GM19438 (cell line): ENCODE measurements around the gene CD96.
"Not testable (repeated sequence)": the region's sequence is repeated elsewhere in the genome, so short reads cannot be mapped to it uniquely, and the experiment has no call there.

Source experiments
- ATAC-seq: cut with Tn5 transposase; IDR thresholded peaks from one replicate; pipeline ENCODE4 v1.9.1; 2021; ENCODE audit warnings: low read depth; ENCODE audit not compliant: unreplicated experiment

The CD96 gene, protein sequence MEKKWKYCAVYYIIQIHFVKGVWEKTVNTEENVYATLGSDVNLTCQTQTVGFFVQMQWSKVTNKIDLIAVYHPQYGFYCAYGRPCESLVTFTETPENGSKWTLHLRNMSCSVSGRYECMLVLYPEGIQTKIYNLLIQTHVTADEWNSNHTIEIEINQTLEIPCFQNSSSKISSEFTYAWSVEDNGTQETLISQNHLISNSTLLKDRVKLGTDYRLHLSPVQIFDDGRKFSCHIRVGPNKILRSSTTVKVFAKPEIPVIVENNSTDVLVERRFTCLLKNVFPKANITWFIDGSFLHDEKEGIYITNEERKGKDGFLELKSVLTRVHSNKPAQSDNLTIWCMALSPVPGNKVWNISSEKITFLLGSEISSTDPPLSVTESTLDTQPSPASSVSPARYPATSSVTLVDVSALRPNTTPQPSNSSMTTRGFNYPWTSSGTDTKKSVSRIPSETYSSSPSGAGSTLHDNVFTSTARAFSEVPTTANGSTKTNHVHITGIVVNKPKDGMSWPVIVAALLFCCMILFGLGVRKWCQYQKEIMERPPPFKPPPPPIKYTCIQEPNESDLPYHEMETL

DNA sequence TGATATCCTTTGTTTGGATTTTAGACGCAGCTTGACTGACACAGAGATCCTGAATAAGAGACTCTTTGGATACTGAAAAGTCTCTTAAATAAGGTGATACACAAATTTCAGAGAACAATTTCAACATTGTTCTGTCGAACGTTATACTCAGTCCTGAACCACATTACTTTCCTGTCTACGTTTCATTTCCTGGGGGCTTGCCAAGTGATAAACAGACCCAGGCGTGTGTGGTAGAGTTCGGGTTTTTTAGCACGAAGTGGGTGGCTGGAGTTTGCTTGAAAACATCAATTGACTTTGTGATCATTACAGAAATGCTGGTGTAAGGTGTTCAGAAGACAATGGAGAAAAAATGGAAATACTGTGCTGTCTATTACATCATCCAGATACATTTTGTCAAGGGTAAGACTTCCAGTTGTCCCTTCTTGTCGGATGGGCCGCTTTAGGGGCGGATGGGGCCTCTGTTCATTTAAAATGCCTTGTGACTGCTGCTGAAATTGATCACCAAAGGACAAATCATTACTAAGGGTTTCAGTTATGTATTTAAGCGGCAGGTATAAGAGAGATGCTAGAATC, at the start of gene CD96:
Gene CD96 (plus strand): TSS at position 287 of the 573 bp plus-strand sequence. CDS start 52 bp downstream, at position 339.
- peak; percentile 34 for ATAC-seq

DNA sequence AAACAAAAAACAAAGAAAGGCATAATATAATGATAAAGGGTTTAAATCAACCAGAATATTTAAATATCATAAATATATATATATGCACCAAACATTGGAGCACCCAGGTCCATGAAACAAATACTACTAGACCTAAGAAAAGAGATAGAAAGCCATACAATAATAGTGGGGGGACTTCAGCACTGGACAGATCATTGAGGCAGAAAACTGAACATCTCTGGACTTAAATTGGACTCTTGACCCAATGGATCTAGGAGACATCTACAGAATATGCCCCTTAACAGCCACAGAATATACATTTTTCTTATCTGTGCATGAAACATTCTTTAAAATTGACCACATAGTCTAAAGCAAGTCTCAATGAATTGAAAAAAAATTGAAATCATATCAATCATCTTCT, 48.7 kb upstream of the CD96 start:
- ATAC-seq = no peak

DNA sequence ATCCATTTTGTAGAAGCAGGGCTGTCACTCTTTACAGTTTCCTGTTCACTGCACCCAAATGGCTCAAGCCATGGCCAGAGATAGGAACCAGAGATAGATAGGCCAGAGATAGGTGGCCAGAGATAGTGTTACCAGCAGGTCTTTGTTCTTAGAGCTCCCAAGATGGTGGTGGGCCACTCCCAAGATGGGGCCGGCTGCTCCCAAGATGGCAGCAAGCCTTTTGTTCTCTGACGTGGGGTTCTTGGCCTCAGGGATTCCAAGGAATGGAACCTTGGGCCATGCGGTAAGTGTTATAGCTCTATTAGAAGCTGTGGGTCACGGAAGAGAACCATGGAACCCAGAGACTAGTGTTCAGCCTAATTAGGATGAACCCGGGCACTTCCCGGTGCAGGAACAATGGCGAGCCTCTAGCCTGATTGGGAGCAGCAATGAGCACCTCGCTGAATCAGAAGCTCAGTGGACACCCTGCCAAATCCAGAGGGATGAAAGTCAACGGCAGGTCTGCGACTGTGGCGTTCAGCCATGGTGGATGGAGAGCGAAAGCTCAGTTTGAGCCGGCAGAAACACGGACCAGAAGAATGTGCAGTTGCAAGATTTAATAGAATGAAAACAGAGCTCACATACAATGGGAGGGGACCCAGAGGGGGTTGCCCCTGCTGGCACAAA, 45.0 kb upstream of the CD96 start:
- ATAC-seq = no peak

DNA sequence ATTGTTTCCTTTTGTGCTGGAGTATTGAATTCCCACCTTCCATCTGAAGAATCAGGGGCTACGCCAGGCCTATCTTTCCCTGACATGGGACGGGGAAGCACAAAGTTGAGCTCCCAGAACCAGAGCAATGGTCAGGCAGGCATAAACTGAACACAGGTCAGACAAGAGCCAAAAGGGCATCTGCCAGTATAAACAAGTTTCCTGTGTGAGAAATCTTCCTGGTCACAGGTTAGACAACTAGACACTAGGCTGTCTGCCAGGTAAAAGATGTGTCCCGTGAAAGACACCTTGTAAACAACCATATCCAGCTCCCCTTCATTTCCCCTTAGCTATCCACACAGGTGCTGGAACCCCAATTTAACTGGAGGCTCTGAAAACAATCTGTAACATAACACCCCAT, 44.0 kb upstream of the CD96 start:
- no peak for ATAC-seq

DNA sequence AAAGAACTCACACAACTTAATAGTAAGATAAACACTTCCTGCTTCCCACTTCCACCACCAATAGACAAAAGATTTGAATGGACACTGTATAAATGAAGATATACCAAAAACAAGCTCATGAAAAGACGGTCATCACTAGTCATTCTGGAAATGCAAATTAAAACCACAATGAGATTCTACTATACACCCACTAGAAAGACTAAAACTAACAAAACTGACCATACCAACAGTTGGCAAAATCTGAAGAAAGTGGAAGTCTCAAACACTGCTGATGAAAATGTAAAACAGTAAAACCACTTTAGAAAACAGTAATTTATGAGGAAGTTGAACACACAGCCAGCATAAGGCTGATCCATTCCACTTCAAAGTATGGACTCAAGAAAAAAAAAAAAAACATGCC, 35.6 kb upstream of the CD96 start:
- no peak for ATAC-seq

DNA sequence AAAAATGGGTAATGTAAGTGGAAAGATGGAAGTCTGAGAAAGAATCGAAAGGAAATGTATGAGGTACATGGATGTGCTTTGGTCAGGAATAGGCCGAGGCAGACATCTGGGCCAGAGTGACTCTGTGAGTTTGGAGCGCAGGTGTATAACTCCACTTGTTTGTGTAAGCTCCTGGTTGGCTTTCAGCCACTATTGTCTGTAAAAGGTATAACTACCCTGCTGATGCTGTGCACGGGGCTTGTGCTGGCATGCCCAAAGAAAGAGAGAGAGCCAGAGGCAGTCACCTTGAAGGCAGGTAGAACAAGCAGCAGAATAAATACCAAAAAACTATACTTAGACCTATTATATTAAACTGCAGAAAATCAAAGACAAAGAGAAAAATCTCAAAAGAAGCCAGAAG, 32.7 kb upstream of the CD96 start:
- no peak for ATAC-seq

DNA sequence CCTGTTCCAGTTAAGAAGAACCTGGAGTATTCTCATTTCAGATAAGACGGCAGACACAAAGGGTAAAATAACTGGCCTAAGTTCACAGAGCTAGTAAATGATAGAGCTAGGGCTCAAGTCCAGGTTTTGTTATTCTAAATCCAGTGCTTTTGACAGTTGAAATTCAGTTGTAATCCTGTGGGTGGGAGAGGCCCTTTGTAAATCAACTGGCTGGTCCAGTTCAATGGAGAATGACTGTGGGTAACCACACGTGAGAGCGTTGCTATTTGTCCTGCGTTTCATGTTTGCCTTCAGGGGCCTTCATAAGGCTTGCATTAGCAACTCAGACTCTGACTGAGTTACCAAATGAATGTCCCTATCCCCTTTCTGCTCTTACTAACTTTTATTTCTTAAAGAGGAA, 24.2 kb upstream of the CD96 start:
- no peak for ATAC-seq

DNA sequence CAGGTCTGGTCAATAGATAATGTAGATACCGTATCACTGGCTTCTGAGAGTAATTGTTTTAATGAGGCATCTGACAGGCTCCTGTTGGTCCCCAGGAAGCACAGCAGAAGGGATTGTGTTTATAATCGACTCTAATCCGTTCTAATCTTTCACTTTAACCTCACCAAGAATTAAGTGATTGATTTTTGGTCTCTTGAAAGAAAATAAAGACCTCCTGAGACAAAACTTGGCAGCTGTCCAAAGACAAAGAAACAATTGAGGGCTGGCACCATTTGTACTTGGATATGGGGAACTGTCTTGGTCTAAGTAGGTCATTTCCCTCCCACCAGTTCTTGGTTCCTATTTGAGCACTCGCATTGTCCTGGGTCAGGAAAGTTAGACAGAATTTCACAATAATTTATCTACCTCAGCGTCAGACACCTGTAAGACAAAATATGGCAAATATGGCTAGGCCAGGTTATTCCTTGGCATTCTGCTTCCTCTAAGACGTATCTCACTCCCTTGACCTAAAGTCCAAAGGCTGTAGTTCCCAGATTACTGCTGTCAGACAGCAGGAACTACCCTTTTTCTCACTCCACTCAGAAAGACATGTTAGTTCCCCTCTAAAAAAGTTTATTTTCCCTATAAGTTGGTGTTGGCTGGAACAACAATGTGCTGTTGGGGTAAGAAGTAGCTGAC, 22.7 kb upstream of the CD96 start:
- no peak for ATAC-seq

DNA sequence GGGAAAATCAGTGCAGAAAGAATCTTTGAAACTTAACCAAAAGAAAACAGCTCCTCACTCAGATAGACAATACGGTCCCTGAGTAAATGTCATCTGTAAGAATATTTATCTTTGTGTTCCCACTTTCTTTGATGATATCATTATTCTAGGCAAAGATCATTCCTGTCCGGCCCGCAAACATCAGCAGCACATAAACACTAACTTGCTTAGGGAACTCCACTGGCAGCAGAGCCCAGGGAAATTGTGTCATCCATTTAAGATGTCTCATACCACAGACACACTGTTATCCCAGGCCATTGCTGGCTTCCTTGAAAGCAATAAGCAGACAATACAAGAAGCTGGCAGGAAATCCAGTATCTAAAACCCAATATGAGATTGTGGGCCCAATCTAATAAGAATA, 20.1 kb upstream of the CD96 start:
- no peak for ATAC-seq

DNA sequence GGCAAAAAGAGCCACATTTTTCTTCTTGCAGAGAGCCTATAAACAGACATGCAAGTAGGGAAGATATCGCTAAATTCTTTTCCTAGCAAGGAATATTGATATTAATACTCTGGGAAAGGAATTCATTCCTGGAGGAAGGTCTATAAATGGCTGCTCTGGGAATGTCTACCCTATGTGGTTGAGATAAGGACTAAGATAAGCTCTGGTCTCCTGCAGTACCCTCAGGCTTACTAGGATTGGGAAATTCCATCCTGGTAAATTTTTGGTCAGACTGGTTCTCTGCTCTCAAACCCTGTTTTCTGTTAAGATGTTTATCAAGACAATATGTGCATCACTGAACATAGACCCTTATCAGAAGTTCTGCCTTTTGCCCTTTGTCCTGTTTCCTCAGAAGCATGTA, 17.5 kb upstream of the CD96 start:
- not testable (repeated sequence) for ATAC-seq

DNA sequence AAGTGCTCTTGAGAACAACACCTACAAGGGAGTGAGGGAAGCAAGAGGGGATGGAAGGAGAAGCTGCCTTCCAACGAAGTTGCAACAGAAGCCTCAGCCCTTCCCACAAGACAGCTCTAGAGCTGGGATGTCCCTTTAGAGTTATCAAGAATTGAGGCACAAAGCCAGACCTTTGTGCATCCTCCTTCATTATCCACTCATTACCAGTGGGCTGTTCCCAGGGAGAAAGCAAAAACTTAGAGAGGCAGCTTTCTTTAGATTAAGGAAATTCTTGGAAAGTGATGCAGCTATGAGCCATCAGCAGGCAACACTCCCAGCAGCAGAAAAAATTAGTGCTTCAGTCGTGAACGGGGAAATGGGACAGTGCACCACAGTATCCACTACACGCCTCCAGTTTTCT, 10.6 kb upstream of the CD96 start:
- ATAC-seq = no peak

DNA sequence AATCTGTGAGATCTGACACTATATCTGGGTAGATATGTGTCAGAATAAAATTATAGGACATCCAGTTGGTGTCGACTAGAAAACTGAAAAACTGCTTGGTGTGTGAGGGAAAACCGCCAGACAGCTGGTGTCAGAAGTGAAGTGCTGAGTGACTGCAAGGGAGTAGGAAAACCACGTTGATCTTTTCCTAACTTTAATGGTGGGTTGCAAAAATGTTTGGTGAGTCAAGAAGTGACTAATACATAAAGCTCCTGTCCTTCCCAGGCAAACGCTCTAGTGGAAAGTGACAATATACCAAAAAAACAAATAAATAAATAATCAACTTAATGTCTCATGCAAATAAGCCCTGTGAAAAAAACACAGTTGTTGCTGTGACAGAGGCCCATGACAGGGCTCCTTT, 7.3 kb upstream of the CD96 start:
- ATAC-seq = no peak

DNA sequence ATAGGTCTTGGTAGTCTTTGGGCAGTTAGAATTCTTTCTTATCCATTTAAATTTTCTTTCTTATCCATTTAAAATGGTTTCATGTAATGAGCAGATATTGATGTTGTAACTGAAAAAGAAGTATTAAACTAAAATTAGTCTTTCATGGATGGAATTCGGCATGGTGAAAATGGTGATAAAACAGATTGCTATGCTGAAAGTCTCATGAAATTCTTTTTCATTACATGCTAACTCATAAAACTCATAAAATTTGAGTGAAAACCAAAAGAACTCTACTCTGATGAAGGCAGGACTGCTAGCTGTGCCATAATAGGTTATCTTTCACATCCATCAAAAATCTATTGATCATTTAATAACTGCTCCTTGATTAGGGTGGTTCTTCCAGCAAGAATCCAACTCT, 3.9 kb upstream of the CD96 start:
- no peak for ATAC-seq

DNA sequence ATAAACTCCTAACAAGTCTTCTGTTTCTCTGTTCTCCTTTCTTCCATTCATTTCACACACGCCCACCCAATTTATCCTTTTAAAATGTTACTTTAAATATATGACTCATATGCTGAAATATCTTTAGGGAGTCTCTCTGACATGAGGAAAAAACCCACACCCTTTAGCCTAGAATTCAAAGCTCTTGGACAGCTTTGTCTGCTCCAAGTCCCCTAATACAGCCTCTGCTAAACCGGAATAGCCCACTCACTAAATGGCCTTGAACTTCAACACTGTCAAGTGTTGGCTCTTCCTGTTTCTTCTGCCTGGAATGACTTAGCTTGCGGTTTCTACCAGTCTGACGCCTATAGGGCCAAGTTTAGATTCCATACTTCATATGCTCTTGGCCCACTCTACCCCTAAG, 3.3 kb upstream of the CD96 start:
- peak; percentile 33 for ATAC-seq

DNA sequence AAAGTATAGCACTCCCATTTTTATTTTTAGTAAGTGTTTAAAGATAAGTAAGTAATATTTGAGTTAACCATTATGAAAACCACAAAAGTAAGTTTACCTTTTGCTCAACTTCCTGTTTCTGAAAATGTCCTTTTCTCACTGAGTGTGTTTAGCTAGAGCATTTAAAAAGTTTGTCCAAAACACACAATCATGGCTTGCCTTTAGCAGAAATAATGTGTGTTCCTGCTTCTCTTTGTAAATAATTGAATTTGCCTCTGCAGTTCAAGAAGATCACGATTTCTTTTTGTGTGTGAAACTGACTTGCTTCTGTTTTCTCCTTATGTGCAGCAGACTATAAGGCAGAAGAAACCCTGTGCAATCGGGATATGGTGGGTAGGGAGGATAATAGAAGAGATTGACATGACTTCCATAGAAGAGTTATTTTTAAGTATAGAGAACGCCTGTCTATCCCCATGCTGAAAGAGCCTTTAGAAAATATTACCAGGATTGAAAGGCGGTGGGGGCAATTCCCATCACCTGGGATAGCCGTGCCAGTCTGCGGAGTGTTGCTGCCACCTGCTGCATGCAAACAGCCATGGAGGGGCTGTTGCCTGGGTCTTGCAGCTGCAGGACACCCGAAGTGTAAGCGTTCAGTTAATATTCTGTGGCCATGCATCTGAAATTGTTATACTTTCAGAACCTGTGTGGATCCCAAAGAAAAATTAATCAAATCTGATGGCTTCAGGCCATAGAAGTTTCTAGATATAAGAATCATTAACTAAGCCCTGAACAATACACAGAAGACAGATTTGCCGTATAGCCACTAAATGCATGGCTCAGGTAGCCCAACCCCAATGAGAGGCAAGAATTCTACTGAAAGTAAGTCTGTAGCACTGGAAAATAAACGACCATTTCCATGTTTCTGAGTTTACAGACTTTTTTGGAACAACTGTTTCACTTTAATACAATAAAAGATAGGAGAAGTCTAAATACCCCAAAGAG, 2.4 kb upstream of the CD96 start:
- ATAC-seq = peak; percentile 66

DNA sequence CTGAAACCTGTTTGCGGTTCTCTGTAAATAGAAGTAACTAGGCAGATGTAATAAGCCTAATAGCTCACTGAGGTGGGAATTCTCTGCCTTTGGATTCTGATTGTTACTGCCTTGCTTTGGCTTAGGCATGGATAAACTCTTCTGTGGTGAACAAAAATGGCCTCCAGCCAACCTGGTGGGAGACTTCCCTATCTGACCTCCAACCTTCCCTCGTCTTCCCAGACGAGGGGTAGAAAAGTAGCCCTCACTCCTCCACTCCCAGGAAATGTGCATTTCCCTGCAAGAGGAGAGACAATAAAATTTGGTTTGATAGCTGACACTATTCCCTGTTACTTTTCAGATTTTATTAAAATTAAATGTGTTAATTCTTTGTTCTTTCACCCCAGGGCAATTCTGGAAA, 606 bp upstream of the CD96 start:
- no peak for ATAC-seq

DNA sequence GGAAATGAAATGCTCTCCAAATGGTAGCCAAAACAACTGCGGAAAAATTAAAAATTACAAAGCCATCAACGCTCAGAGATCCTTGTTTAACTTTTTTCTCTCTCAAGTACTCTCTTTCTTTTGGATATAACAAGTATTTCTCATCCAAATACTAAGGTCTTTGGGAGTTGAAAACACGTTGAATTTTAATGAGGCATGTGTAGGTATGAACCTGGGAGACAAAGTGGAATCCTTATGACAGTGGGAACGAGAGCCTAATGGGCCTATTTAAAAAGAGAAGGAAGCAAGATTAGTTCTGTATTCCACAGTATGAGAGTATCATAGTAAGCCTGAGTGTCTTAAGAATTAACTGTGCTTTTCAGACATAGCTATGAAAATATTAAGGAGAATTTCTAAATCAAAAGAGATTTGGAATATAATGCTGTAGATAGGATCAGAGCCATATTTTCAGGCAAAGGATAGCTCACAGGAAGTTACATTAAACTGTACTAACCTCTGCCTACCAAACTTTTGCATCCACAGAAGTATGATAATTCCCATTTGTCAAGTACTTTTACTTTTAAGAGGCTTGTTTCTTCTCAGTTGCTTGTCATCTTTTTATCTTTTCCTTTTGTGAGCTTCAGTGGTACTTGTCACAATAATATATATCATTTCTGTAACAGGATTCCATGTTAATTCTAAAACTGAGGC, 759 bp downstream of the CD96 start:
- no peak for ATAC-seq

DNA sequence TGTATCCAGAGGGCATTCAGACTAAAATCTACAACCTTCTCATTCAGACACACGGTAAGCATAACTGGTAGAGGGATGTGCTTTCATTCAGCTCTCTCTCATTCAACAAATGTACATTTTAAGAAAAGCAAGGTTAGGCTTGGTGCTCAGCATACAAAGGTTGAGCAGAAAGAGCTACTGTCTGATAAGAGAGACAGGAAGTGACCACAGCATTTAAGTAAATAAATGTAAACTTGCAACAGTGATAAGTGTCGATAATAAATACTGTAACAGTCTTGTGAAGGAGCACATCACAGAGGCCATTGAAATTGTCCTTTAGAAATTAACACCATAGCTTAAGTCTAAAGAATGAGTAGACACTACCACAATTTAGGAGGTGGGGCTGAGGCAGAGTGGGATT, 3.4 kb downstream of the CD96 start:
- no peak for ATAC-seq

DNA sequence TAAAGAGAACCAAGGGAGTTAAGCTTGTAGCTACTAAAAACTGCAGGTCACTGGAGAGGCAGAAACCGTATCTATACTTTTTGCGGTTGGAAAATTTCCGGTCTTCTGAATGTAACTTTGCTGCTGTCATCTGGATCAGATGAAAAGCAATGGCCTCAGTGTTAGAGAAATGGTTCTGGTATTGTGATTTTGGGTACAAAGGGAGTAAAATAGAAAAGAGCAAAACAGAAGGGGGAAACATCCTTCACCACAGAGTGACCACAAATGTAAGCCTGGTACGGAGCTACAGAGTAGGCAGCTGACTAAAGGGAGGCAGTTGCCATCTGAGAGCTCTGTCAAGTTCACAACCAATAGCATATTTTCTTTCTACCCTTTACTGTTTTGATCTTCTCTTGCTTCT, 5.6 kb downstream of the CD96 start:
- ATAC-seq = peak; percentile 76
